Panc1 (cell line): ENCODE data around the gene ALDH16A1. TPM values are rescaled to one million over a fixed set of nuclear protein-coding genes. Genes with fewer than 3 reads are reported as not detected.
A peak's percentile ranks its signal among the peaks of the same experiment; 100 is the strongest.

ENCODE experiments used
- ATAC-seq: fragments of 200-7000 bp; cut with Tn5 transposase; 2 replicates; pipeline ENCODE4 v1.9.1; 2020; ENCODE audit warnings: mild to moderate bottlenecking, moderate library complexity
- BruUV-seq: library from RNA; stranded (reverse); fragments of 400-500 nt; replicated peaks from 2 replicates; lab custom pipeline; 2021; lab: Mats Ljungman, UMichigan
- CTCF ChIA-PET: fragments of 300-600 bp; sonication (Branson Sonifier 250); formaldehyde crosslinking; loops from one replicate; lab custom pipeline; 2022; ENCODE audit warnings: antibody characterized with exemption; lab: Charles Lee
- POLR2A ChIA-PET: fragments of 300-600 bp; sonication (Branson Sonifier 250); formaldehyde crosslinking; loops from one replicate; lab custom pipeline; 2022; ENCODE audit warnings: antibody characterized with exemption; lab: Charles Lee
- DNase-seq: peaks from one replicate; pipeline ENCODE4 v3.0.0-alpha.2; 2010; ENCODE audit warnings: low read depth, low spot score
- H3K27ac ChIP-seq: 2 replicates; pipeline ENCODE4 v1.5.1; 2011; ENCODE audit warnings: mild to moderate bottlenecking, low read length, inconsistent platforms
- H3K27me3 ChIP-seq: fragments of 200-500 bp; sonication (Bioruptor generic); 2 replicates; pipeline ENCODE4 v1.6.0; 2014; ENCODE audit warnings: low read length, inconsistent platforms; ENCODE audit not compliant: control insufficient read depth, insufficient read depth
- H3K36me3 ChIP-seq: fragments of 200-500 bp; sonication (Bioruptor generic); 2 replicates; pipeline ENCODE4 v1.5.1; 2014; ENCODE audit warnings: inconsistent platforms, mild to moderate bottlenecking, low read length, moderate library complexity; ENCODE audit not compliant: control insufficient read depth, insufficient read depth
- H3K4me1 ChIP-seq: 2 replicates; pipeline ENCODE4 v1.5.1; 2011; ENCODE audit warnings: inconsistent platforms, mild to moderate bottlenecking, low read length, moderate library complexity; ENCODE audit not compliant: control insufficient read depth, insufficient read depth
- H3K4me3 ChIP-seq, 2 experiments: 2 replicates each; pipeline ENCODE4 v1.5.1; 2011 to 2012; ENCODE audit warnings: low read depth in 2 of 2, low read length in 2 of 2, mild to moderate bottlenecking in 2 of 2, inconsistent platforms in 1 of 2, moderate library complexity in 1 of 2
- H3K9me3 ChIP-seq: fragments of 200-500 bp; sonication (Bioruptor generic); 2 replicates; pipeline ENCODE4 v1.5.1; 2014; ENCODE audit warnings: low read depth, mild to moderate bottlenecking, inconsistent platforms, low read length, moderate library complexity; ENCODE audit not compliant: control insufficient read depth, insufficient read depth
- POLR2AphosphoS5 ChIP-seq: IDR thresholded peaks from 2 replicates; pipeline ENCODE4 v1.6.1; 2012; ENCODE audit warnings: mild to moderate bottlenecking, low read depth, low read length, moderate library complexity
- TCF7L2 ChIP-seq: IDR thresholded peaks from 2 replicates; pipeline ENCODE4 v1.6.1; 2011; ENCODE audit warnings: mild to moderate bottlenecking, low read depth, low read length, inconsistent platforms
- in situ Hi-C: cut with HindIII; loops from 2 replicates; pipeline ENCODE4 v1.10.0; 2016; ENCODE audit warnings: low sequenced_read_pairs, low pct_unique_long_range_greater_than_20kb
- intact Hi-C: fragments of 100-400 bp; cut with micrococcal nuclease; formaldehyde crosslinking; loops from one replicate; pipeline ENCODE4 v1.10.0; 2022; ENCODE audit not compliant: unreplicated experiment
- total RNA-seq: library from RNA; stranded (reverse); gene quantifications from one replicate; pipeline ENCODE4 v1.2.1, GENCODE V29; 2021; ENCODE audit not compliant: unreplicated experiment
- TF ChIP-seq, protein P1 (sequence below): fragments of 450-650 bp; IDR thresholded peaks from 2 replicates; pipeline ENCODE4 v1.5.1; 2017; ENCODE audit warnings: mild to moderate bottlenecking

ALDH16A1 gene
- total RNA-seq, 1 experiment from 2014 or later, result 19.6 TPM

DNA sequence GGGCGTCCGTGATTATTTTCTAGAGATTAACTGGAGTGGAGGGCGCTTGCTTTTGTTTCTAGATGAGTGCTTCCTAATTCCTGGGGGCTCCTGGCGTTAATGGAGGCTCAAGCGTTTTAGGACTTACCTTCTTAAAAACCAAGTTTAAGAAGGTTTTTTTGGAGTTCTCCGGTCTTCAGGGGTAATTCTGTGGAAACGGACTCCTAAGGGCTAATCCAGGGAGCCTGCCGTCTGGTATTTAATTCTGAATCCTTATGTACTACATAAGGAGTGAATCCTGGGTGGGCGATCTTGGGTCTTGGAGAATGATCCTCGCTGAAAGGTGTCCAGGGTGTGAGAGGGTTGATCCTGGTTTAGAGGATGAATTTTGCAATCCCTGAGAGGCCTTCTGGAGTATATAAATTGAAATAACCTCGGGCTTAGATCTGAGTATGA lies 43.6 kb downstream of the ALDH16A1 start:
- Histone ChIP-seq H3K36me3 (peaks cover 22% of the 10 kb centered on the region), H3K27me3 (no peaks in the 10 kb centered on the region), H3K4me1 (peaks cover 17% of the 10 kb centered on the region), H3K27ac (peak overlapping the region; percentile 99), H3K4me3 (peak overlapping the region; percentile 99 to 100), H3K9me3 (no peaks in the 10 kb centered on the region)
- no peak for ATAC-seq
- BruUV-seq, result TSS peak; percentile 89
- POLR2A ChIA-PET, result no interaction called here
- CTCF ChIA-PET, result no interaction called here
- intact Hi-C loops (no loop called here), in situ Hi-C loops (no loop called here)
- DNase-seq, result no peak
- TF ChIP-seq POLR2AphosphoS5, result no peak

DNA sequence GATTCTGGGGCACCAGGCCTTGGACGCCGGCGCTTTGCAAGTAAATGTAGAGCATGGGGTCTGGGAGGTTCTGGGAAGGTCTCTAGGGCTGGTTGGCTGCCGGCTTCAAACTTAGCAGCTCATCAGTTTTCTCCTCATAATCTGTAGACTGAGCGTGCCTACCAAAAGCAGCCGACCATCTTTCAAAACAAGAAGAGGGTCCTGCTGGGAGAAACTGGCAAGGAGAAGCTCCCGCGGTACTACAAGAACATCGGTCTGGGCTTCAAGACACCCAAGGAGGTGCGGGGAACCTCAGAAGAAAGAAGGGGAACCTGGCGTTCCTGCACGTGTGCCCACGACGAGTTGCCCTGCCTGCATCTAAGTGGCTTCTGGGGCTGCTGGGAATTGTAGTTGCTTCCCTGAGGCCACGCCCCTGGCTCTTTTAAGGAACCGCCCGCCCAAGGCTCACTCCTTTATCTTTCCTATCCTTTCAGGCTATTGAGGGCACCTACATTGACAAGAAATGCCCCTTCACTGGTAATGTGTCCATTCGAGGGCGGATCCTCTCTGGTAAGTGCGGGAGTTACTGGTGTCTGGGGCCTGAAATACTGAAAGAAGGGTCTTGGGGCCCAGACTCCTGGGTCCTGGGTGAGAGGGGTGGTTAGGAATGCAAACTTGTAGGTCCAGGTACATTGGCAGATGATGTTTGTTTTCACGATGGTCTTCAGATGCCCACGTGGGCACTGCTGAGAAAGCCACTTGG lies 44.2 kb downstream of the ALDH16A1 start:
- peaks cover 21% of the 10 kb centered on the region for H3K36me3 ChIP-seq
- DNase-seq, result no peak
- peak; percentile 52; the same call in 1 of the 2 replicates for TF ChIP-seq TCF7L2
- TF ChIP-seq, protein P1, sequence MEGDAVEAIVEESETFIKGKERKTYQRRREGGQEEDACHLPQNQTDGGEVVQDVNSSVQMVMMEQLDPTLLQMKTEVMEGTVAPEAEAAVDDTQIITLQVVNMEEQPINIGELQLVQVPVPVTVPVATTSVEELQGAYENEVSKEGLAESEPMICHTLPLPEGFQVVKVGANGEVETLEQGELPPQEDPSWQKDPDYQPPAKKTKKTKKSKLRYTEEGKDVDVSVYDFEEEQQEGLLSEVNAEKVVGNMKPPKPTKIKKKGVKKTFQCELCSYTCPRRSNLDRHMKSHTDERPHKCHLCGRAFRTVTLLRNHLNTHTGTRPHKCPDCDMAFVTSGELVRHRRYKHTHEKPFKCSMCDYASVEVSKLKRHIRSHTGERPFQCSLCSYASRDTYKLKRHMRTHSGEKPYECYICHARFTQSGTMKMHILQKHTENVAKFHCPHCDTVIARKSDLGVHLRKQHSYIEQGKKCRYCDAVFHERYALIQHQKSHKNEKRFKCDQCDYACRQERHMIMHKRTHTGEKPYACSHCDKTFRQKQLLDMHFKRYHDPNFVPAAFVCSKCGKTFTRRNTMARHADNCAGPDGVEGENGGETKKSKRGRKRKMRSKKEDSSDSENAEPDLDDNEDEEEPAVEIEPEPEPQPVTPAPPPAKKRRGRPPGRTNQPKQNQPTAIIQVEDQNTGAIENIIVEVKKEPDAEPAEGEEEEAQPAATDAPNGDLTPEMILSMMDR, result no peak
- peak overlapping the region; percentile 99 to 100 for H3K4me3 ChIP-seq
- intact Hi-C loops, result no loop called here
- in situ Hi-C loops, result no loop called here
- POLR2A ChIA-PET, result no interaction called here
- H3K9me3 ChIP-seq, result no peaks in the 10 kb centered on the region
- no peaks in the 10 kb centered on the region for H3K27me3 ChIP-seq
- peak overlapping the region; percentile 99 for H3K27ac ChIP-seq
- no TSS peak for BruUV-seq
- CTCF ChIA-PET, result no interaction called here
- no peak for ATAC-seq
- H3K4me1 ChIP-seq, result peaks cover 17% of the 10 kb centered on the region

DNA sequence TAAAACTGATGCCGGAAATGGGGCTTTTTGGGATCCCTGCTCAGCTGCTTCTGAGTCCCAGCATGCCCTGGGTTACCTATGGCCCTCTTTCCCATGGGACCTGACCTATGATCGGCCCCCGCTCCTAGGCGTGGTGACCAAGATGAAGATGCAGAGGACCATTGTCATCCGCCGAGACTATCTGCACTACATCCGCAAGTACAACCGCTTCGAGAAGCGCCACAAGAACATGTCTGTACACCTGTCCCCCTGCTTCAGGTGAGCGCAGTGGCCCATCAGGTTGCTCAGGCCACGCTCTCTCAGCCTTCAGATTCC lies 44.7 kb downstream of the ALDH16A1 start:
- intact Hi-C loops, result no loop called here
- peak overlapping the region; percentile 99 for H3K27ac ChIP-seq
- TF ChIP-seq, protein P1, result no peak
- TF ChIP-seq TCF7L2 (no peak), POLR2AphosphoS5 (no peak)

More for the DNA sequence above, 44.7 kb downstream of the ALDH16A1 start:
- POLR2A ChIA-PET, result no interaction called here
- in situ Hi-C loops, result no loop called here
- peaks cover 19% of the 10 kb centered on the region for H3K36me3 ChIP-seq
- H3K9me3 ChIP-seq, result no peaks in the 10 kb centered on the region
- CTCF ChIA-PET, result no interaction called here
- ATAC-seq (no peak), DNase-seq (no peak)
- peak overlapping the region; percentile 99 to 100 for H3K4me3 ChIP-seq
- peaks cover 17% of the 10 kb centered on the region for H3K4me1 ChIP-seq
- BruUV-seq, result no TSS peak
- no peaks in the 10 kb centered on the region for H3K27me3 ChIP-seq
